ENCODE data around the gene PAK2. TPM values are rescaled to one million over a fixed set of nuclear protein-coding genes. Genes with fewer than 3 reads are reported as not detected.

PAK2 gene
- total RNA-seq, 1 donor = 37.9 TPM

DNA sequence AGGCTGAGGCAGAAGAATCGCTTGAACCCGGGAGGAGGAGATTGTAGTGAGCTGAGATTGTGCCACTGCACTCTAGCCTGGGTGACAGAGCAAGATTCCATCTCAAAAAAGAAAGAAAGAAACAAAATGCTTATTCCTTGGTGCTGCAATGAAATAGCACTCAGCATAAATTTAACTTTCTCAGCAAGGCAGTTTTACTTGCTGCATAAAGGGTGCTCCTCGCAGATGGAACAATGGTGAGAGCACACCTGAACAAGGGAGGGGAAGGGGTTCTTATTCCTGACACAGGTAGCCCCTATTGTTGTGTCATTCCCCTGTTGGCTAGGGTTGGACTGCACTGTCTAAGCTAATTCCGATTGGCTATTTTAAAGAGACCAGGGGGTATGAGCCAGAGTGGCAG is 17.1 kb downstream of the PAK2 start:
- Histone ChIP-seq H3K4me1 (ENCODE audit: insufficient read depth, low read length) (peaks cover 10% of the 10 kb centered on the region), H3K9me3 (ENCODE audit: low read depth, low read length) (peaks cover 5% of the 10 kb centered on the region), H3K4me3 (ENCODE audit: low read length) (no peak overlapping the region), H3K27me3 (ENCODE audit: insufficient read depth, low read length) (no peaks in the 10 kb centered on the region)

DNA sequence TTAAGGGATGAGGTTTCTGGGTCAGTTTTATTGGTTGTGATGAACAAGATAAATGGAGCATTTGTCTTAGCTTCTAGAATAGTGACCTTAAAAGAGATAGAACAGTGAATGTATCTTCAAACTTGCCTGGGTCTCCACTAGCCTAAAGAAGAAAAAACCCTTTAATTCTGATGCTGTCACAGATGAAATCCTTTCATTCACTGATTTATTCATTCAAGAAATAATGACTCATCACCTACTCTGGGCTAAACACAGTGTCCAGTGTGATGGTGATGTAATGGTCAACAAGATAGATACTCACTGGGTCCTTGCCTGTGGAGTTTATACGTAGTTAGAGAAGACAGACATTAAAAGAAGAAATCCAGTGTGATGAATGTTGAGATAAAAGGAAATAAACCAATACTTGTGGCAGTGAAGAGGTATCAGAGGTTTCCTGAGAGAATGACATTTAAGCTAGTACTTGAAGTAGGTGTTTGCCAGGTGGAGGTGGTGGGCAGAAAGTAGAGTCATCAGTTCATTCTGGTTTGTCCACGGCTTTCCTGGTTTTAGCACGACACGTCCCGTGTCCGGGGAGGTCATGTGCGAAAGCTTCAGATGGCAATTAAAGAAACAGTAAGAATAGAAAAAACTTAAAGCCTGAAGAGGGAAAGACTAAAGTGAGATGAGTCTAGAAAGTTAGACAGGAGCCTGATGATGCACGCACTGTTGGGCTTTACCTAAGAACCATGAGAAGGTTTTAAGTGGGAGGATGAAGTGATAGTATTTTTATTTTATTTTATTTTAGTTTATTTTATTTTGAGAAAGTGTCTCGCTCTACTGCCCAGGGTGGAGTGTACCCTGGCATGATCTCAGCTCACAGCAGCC is 18.5 kb downstream of the PAK2 start:
- Histone ChIP-seq H3K9me3 (ENCODE audit: low read depth, low read length) (peaks cover 5% of the 10 kb centered on the region), H3K27me3 (ENCODE audit: insufficient read depth, low read length) (no peaks in the 10 kb centered on the region), H3K4me1 (ENCODE audit: insufficient read depth, low read length) (peaks cover 10% of the 10 kb centered on the region), H3K4me3 (ENCODE audit: low read length) (no peak overlapping the region)

GRCh38 chr3:196763179-196763578 is 23.5 kb downstream of the PAK2 start:
- H3K27me3 ChIP-seq (ENCODE audit: insufficient read depth, low read length) = no peaks in the 10 kb centered on the region
- H3K4me3 ChIP-seq (ENCODE audit: low read length) = no peak overlapping the region
- H3K4me1 ChIP-seq (ENCODE audit: insufficient read depth, low read length) = peaks cover 4% of the 10 kb centered on the region
- no peaks in the 10 kb centered on the region for H3K9me3 ChIP-seq (ENCODE audit: low read depth, low read length)

- no peaks in the 10 kb centered on the region for H3K9me3 ChIP-seq (ENCODE audit: low read depth, low read length)
- H3K4me1 ChIP-seq (ENCODE audit: insufficient read depth, low read length) = peaks cover 7% of the 10 kb centered on the region
- no peak overlapping the region for H3K4me3 ChIP-seq (ENCODE audit: low read length)
- no peaks in the 10 kb centered on the region for H3K27me3 ChIP-seq (ENCODE audit: insufficient read depth, low read length)
Measured at GRCh38 chr3:196765454-196765853, 25.8 kb downstream of the PAK2 start.

DNA sequence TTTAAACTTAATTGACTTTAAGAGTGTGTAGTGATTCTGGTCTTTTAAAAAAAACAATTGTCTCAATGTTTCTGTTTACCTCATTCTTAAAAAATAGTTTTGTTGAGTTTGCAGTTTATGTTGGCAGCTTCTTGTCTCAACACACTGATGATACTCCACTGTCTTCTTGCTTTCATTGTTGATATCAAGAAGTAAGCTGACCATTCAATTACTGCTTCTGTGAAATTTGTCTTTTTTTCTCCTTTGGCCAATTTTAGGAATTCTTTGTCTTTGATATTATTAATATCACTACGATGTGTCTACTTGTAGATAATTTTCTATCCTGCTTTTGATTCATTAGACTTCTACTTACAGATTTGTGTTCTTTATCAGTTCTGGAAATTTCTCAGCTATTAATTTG is 31.4 kb downstream of the PAK2 start:
- Histone ChIP-seq H3K4me3 (ENCODE audit: low read length) (no peak overlapping the region), H3K9me3 (ENCODE audit: low read depth, low read length) (no peaks in the 10 kb centered on the region), H3K4me1 (ENCODE audit: insufficient read depth, low read length) (peaks cover 32% of the 10 kb centered on the region), H3K27me3 (ENCODE audit: insufficient read depth, low read length) (no peaks in the 10 kb centered on the region)

DNA sequence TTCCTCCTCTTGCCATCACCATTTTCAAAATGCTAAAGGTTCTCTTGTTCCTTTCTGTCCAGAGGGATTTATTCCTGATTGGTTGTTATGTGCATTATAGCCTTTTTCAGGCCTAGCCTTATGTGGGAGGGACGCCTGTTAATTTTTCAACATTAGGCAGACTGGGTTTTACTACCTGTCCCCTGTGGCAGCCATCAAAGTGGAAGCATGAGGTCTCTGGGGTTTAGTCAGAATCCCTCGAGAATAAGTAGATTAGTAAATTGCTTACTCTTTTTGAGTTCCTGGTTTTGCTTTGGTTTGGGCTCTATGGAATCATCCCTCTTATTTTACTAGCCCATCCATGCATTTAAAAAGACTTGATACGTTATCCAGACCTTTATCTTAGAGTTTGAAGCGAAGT is 32.4 kb downstream of the PAK2 start:
- H3K9me3 ChIP-seq (ENCODE audit: low read depth, low read length) = no peaks in the 10 kb centered on the region
- peaks cover 32% of the 10 kb centered on the region for H3K4me1 ChIP-seq (ENCODE audit: insufficient read depth, low read length)
- no peak overlapping the region for H3K4me3 ChIP-seq (ENCODE audit: low read length)
- no peaks in the 10 kb centered on the region for H3K27me3 ChIP-seq (ENCODE audit: insufficient read depth, low read length)

DNA sequence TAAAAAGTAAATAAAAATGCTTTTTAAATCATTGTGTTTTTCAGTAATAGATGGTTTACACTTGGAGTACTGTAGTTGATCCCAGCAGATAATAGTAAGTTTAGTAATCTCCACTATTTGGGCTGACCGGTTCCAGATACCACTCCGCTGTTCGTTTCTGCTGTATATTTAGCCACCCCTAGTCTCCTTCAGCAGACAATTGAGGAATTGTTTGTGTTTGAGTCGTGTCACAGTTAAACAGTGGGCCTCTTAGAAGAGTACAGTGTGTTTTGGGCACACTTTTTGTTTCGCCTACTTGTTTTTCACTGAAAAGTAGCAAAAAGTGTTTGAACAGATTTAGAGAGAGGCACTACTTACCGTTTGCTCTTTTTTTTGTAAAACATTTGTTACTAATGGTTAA is 33.2 kb downstream of the PAK2 start:
- Histone ChIP-seq H3K9me3 (ENCODE audit: low read depth, low read length) (no peaks in the 10 kb centered on the region), H3K4me1 (ENCODE audit: insufficient read depth, low read length) (peaks cover 32% of the 10 kb centered on the region), H3K27me3 (ENCODE audit: insufficient read depth, low read length) (no peaks in the 10 kb centered on the region), H3K4me3 (ENCODE audit: low read length) (no peak overlapping the region)

GRCh38 chr3:196774191-196774820 is 34.6 kb downstream of the PAK2 start:
- H3K4me1 ChIP-seq (ENCODE audit: insufficient read depth, low read length) = peaks cover 29% of the 10 kb centered on the region
- H3K9me3 ChIP-seq (ENCODE audit: low read depth, low read length) = no peaks in the 10 kb centered on the region
- H3K4me3 ChIP-seq (ENCODE audit: low read length) = no peak overlapping the region
- no peaks in the 10 kb centered on the region for H3K27me3 ChIP-seq (ENCODE audit: insufficient read depth, low read length)

DNA sequence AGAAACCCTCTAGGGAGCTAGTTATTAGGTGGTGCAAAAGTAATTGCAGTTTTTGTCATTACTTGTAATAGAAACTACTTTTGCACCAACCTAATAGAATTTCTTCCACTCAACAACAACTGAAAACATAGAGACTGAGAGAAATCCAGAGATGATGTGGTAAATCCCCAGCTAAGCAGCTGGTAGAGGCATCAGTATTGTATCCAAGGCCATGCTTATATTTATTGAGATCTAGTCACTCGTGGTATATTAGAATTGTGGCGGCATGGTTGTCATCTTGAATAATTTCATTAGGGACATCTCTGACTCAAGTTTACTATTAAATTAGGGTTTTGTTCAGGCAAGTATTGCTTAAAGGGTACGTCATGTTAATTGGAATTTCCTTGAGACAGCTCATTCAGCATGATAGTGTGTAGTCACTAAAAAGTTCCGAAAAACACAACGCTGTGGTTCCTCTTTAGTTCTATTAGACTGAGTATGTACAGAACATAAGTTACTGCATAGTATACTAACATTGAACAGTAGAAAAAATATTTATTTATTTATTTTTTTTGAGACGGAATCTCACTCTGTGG is 35.3 kb downstream of the PAK2 start:
- H3K9me3 ChIP-seq (ENCODE audit: low read depth, low read length) = no peaks in the 10 kb centered on the region
- H3K4me1 ChIP-seq (ENCODE audit: insufficient read depth, low read length) = peaks cover 29% of the 10 kb centered on the region
- no peak overlapping the region for H3K4me3 ChIP-seq (ENCODE audit: low read length)
- H3K27me3 ChIP-seq (ENCODE audit: insufficient read depth, low read length) = no peaks in the 10 kb centered on the region

DNA sequence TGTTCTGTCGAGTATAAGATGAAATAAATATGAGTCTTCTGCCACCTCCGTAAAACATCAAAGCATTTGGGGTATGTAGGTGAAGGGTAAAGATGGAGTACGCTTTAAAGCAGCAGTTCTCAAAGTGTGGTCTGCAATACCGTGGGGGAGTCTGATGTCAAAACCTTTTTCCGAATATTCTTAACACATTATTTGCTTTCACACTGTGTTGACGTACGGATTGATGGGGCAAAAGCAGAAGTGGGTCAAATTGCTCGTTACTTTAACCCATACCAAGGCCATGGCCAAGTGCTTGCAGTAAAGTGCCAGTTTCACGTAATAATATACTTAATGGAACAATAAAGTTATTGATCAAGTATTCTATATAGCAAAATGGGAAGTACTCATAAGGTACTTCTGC is 36.3 kb downstream of the PAK2 start:
- H3K27me3 ChIP-seq (ENCODE audit: insufficient read depth, low read length) = no peaks in the 10 kb centered on the region
- H3K4me3 ChIP-seq (ENCODE audit: low read length) = no peak overlapping the region
- peaks cover 29% of the 10 kb centered on the region for H3K4me1 ChIP-seq (ENCODE audit: insufficient read depth, low read length)

GRCh38 chr3:196777836-196778235 is 38.2 kb downstream of the PAK2 start:
- no peaks in the 10 kb centered on the region for H3K9me3 ChIP-seq (ENCODE audit: low read depth, low read length)
- H3K4me1 ChIP-seq (ENCODE audit: insufficient read depth, low read length) = peaks cover 19% of the 10 kb centered on the region
- no peak overlapping the region for H3K4me3 ChIP-seq (ENCODE audit: low read length)
- H3K27me3 ChIP-seq (ENCODE audit: insufficient read depth, low read length) = no peaks in the 10 kb centered on the region

More for the DNA sequence above, 36.3 kb downstream of the PAK2 start:
- no peaks in the 10 kb centered on the region for H3K9me3 ChIP-seq (ENCODE audit: low read depth, low read length)

- H3K27me3 ChIP-seq (ENCODE audit: insufficient read depth, low read length) = no peaks in the 10 kb centered on the region
- H3K9me3 ChIP-seq (ENCODE audit: low read depth, low read length) = no peaks in the 10 kb centered on the region
- peaks cover 13% of the 10 kb centered on the region for H3K4me1 ChIP-seq (ENCODE audit: insufficient read depth, low read length)
- H3K4me3 ChIP-seq (ENCODE audit: low read length) = no peak overlapping the region
Measured at GRCh38 chr3:196778755-196779154, 39.1 kb downstream of the PAK2 start.

DNA sequence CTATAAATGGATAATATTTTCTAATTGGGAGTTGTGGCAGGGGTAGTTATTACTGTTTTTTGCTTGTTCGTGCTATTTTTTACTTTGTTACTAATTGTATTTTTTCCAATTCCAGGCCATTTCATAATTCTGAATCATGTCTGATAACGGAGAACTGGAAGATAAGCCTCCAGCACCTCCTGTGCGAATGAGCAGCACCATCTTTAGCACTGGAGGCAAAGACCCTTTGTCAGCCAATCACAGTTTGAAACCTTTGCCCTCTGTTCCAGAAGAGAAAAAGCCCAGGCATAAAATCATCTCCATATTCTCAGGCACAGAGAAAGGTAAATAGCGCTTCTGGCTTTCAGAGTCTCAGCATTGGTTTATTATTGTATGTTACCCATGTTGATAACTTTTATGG is 42.9 kb downstream of the PAK2 start:
- Histone ChIP-seq H3K4me3 (ENCODE audit: low read length) (no peak overlapping the region), H3K9me3 (ENCODE audit: low read depth, low read length) (no peaks in the 10 kb centered on the region), H3K4me1 (ENCODE audit: insufficient read depth, low read length) (no peaks in the 10 kb centered on the region), H3K27me3 (ENCODE audit: insufficient read depth, low read length) (no peaks in the 10 kb centered on the region)

DNA sequence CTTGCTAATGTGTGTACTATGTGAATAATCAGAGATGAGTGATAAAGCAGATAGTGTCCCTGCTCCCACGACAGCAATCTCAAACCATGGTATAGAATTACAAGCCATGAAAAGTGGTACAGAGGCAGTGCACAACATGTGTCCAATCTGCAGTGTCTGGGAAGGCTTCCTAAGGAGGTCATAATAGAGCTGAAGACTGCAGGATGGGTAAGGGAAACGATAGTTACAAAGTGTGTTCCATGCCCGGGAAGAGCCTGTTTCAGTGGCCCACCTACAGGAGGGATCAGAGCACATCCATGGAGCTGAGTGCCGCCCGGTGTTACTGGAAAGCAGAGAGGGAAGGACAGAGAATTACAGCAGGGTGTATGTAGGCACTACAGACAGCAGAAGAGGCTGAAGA is 48.9 kb downstream of the PAK2 start:
- no peak overlapping the region for H3K4me3 ChIP-seq (ENCODE audit: low read length)
- no peaks in the 10 kb centered on the region for H3K9me3 ChIP-seq (ENCODE audit: low read depth, low read length)
- H3K4me1 ChIP-seq (ENCODE audit: insufficient read depth, low read length) = no peaks in the 10 kb centered on the region
- no peaks in the 10 kb centered on the region for H3K27me3 ChIP-seq (ENCODE audit: insufficient read depth, low read length)

DNA sequence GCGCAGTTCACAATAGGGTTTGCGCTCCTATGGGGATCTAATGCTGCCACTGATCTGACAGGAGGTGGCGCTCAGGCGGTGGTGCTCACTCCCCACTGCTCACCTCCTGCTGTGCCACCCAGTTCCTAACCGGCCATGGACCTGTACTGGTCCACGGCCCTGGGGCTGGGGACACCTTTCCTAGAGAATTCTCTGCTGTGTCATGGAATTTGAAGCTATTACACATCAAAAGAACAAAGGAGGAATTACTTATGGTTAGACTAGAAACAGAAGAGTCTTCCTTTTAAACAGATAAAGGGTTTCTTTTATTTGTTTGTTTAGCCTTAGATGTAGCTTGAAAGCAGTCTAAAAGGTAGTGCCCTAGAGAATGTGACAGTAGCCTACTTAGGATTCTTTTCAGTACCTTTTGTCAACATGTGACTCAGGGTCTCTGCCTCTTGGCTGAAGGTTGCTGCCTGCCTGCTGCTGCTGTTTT is 50.3 kb downstream of the PAK2 start:
- Histone ChIP-seq H3K9me3 (ENCODE audit: low read depth, low read length) (no peaks in the 10 kb centered on the region), H3K27me3 (ENCODE audit: insufficient read depth, low read length) (no peaks in the 10 kb centered on the region), H3K4me3 (ENCODE audit: low read length) (no peak overlapping the region)

More for the DNA sequence above, 50.3 kb downstream of the PAK2 start:
- no peaks in the 10 kb centered on the region for H3K4me1 ChIP-seq (ENCODE audit: insufficient read depth, low read length)
